ENCODE measurements around the gene BTBD16. TPM values are rescaled to one million over a fixed set of nuclear protein-coding genes. Genes with fewer than 3 reads are reported as not detected.

BTBD16 gene
- total RNA-seq, 1 experiment from 2014 or later = 0.82 TPM

DNA sequence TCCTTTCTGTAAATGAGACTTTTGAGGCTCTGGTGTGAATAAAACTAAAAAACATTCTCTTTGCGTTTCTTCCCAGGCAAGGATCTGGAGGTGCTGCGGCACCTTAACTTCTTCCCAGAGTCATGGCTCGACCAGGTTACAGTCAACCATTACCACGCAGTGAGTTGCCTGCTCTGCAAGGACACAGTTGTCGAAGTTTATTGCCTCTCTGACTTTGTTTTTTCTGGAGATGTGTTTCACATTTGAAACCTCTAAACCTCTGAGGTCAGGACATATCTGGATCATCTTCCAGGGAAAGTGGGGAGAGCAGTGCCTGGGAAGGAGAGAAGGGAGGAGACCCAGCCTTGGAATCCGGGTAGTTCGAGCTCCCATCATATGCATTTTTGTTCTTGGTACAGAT is 60.0 kb downstream of the BTBD16 start:
- intact Hi-C loops (cut with micrococcal nuclease; ENCODE audit: unreplicated experiment) = no loop called here
- Histone ChIP-seq H3K4me1 (ENCODE audit: control insufficient read depth, insufficient read depth, low read length) (peaks cover 1% of the 10 kb centered on the region; the same call in 1 of the 2 replicates), H3K9me3 (ENCODE audit: control insufficient read depth, insufficient read depth, low read depth, low read length) (no peaks in the 10 kb centered on the region), H3K36me3 (ENCODE audit: control insufficient read depth, insufficient read depth, low read length) (no peaks in the 10 kb centered on the region), H3K27me3 (ENCODE audit: control insufficient read depth, insufficient read depth, low read length) (no peaks in the 10 kb centered on the region), H3K4me3 (ENCODE audit: low read depth in 2 of 2, low read length in 2 of 2) (no peak overlapping the region), H3K27ac (ENCODE audit: low read length) (no peak overlapping the region; the same call in 1 of the 2 replicates)
- POLR2A ChIA-PET = no interaction called here
- in situ Hi-C loops (cut with HindIII; ENCODE audit: low pct_unique_long_range_greater_than_20kb, low sequenced_read_pairs) = no loop called here
- ATAC-seq (no peak), DNase-seq (ENCODE audit: low read depth, low spot score) (no peak)
- BruUV-seq (replicated peaks) = no TSS peak
- CTCF ChIA-PET = no interaction called here
- TF ChIP-seq, protein P1, sequence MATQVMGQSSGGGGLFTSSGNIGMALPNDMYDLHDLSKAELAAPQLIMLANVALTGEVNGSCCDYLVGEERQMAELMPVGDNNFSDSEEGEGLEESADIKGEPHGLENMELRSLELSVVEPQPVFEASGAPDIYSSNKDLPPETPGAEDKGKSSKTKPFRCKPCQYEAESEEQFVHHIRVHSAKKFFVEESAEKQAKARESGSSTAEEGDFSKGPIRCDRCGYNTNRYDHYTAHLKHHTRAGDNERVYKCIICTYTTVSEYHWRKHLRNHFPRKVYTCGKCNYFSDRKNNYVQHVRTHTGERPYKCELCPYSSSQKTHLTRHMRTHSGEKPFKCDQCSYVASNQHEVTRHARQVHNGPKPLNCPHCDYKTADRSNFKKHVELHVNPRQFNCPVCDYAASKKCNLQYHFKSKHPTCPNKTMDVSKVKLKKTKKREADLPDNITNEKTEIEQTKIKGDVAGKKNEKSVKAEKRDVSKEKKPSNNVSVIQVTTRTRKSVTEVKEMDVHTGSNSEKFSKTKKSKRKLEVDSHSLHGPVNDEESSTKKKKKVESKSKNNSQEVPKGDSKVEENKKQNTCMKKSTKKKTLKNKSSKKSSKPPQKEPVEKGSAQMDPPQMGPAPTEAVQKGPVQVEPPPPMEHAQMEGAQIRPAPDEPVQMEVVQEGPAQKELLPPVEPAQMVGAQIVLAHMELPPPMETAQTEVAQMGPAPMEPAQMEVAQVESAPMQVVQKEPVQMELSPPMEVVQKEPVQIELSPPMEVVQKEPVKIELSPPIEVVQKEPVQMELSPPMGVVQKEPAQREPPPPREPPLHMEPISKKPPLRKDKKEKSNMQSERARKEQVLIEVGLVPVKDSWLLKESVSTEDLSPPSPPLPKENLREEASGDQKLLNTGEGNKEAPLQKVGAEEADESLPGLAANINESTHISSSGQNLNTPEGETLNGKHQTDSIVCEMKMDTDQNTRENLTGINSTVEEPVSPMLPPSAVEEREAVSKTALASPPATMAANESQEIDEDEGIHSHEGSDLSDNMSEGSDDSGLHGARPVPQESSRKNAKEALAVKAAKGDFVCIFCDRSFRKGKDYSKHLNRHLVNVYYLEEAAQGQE (IDR thresholded peaks at IDR 0.05; ENCODE audit: insufficient read depth in 1 of 2, low read depth in 2 of 2, low read length in 1 of 2) = no peak
- TF ChIP-seq POLR2AphosphoS5 (IDR thresholded peaks at IDR 0.05; ENCODE audit: low read depth, low read length) (no peak), SIN3A (IDR thresholded peaks at IDR 0.05; ENCODE audit: borderline replicate concordance, insufficient read depth, low read depth, low read length) (no peak), TCF7L2 (IDR thresholded peaks at IDR 0.05; ENCODE audit: low read depth, low read length) (no peak)
- TF ChIP-seq, protein P2, sequence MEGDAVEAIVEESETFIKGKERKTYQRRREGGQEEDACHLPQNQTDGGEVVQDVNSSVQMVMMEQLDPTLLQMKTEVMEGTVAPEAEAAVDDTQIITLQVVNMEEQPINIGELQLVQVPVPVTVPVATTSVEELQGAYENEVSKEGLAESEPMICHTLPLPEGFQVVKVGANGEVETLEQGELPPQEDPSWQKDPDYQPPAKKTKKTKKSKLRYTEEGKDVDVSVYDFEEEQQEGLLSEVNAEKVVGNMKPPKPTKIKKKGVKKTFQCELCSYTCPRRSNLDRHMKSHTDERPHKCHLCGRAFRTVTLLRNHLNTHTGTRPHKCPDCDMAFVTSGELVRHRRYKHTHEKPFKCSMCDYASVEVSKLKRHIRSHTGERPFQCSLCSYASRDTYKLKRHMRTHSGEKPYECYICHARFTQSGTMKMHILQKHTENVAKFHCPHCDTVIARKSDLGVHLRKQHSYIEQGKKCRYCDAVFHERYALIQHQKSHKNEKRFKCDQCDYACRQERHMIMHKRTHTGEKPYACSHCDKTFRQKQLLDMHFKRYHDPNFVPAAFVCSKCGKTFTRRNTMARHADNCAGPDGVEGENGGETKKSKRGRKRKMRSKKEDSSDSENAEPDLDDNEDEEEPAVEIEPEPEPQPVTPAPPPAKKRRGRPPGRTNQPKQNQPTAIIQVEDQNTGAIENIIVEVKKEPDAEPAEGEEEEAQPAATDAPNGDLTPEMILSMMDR (IDR thresholded peaks at IDR 0.05) = no peak

DNA sequence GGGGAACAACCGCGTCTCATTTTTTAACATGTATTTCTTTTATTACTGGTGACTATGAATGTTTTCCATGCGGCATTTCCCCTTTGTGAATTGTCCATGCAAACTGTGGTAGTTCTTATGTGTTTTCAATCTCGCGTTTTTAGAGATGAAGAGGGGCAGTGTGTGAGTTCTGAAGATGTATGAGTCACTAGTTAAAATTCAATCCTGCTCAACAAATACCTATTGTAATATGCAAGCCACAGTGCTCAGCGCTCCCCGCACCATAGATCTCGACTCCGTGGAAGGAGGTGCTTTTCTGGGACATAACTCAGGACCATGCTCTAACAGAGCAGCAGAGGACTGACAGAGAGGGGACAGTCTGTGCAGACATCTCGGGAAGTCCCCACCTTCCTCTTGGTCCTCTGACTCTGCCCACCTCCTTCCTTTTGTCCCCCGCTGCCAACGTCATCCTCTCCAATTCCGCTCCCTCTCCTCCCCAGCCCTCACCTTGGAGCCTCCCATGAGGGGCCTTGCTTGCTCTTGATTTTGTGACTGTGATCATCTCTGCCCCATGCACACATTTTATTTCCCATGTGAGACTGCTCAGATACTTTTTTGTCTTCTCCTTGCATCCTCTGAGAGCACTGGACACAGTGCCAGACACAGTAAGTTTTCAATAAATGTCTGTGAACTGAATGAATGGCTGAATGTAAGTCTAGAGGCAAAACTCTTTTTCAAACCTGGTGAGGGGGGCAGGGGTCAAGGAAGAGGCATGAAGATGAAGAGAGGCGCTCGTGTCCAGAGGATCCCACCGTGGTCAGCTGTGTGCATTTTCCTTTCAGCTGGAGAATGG is 60.7 kb downstream of the BTBD16 start:
- POLR2A ChIA-PET = no interaction called here
- Histone ChIP-seq H3K36me3 (ENCODE audit: control insufficient read depth, insufficient read depth, low read length) (no peaks in the 10 kb centered on the region), H3K4me3 (ENCODE audit: low read depth in 2 of 2, low read length in 2 of 2) (no peak overlapping the region), H3K4me1 (ENCODE audit: control insufficient read depth, insufficient read depth, low read length) (peaks cover 6% of the 10 kb centered on the region; the same call in 1 of the 2 replicates), H3K27ac (ENCODE audit: low read length) (no peak overlapping the region), H3K9me3 (ENCODE audit: control insufficient read depth, insufficient read depth, low read depth, low read length) (no peaks in the 10 kb centered on the region), H3K27me3 (ENCODE audit: control insufficient read depth, insufficient read depth, low read length) (no peaks in the 10 kb centered on the region)
- CTCF ChIA-PET = no interaction called here
- TF ChIP-seq, protein P1 (IDR thresholded peaks at IDR 0.05; ENCODE audit: insufficient read depth in 1 of 2, low read depth in 2 of 2, low read length in 1 of 2) = no peak
- TF ChIP-seq, protein P2 (IDR thresholded peaks at IDR 0.05) = no peak
- TF ChIP-seq TCF7L2 (IDR thresholded peaks at IDR 0.05; ENCODE audit: low read depth, low read length) = no peak
- intact Hi-C loops (cut with micrococcal nuclease; ENCODE audit: unreplicated experiment) = no loop called here
- no peak for DNase-seq (ENCODE audit: low read depth, low spot score)
- ATAC-seq = no peak
- BruUV-seq (replicated peaks) = no TSS peak
- in situ Hi-C loops (cut with HindIII; ENCODE audit: low pct_unique_long_range_greater_than_20kb, low sequenced_read_pairs) = no loop called here

All from Panc1 (cell line).